GM10266 (cell line): ENCODE results near the gene RBPMS2.

Experiments used
- DNase-seq: peaks from one replicate; pipeline ENCODE4 v3.0.0; 2012; ENCODE audit errors: extremely low spot score
- TF ChIP-seq, protein P1 (sequence below): IDR thresholded peaks from 2 replicates; pipeline ENCODE4 v1.5.1; 2012; ENCODE audit warnings: mild to moderate bottlenecking, low read depth; ENCODE audit not compliant: control insufficient read depth, insufficient read depth; ENCODE audit errors: missing control alignments

RBPMS2 gene

DNA sequence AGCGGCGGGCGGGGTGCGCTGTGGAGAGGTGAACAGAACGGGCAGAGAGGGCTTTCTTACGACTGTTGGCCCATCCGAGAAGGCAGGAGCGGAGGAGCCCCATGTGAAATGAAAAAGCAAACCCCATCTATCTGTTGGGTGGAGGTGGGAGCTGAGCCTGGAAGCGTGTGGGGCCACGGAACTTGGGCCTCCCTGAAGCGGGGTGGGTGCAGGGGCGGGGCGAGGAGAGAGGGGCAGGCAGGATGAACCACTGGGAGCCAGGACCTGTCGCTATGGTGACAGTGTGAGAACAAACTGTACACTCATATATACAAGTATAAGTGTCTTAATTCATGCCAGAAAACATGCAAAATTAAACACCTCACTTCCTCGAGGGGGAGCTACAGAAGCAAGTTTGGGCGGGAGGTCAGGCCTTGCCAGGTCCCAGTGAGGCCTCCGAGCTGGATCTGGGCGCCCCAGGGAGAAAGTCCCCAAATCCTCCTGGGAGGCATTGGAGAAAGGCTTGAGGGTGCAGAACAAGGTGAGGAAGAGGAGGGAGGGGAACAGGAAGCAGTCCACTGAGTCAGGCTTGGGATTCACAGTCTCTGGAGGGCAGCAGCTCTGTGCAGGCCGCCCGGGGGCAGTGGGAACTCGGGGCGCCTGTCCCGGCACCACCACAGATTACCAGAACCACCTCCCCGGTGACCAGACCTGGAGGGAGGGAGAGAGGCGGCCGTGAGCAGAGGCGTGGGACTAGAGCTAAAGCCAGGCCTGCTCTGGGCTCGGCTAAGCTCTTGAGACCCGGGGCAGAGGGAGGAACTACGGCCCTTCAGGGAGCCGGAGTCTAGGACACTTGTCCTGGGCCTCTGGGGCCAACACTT, 34.8 kb downstream of the RBPMS2 start:
- TF ChIP-seq, protein P1, sequence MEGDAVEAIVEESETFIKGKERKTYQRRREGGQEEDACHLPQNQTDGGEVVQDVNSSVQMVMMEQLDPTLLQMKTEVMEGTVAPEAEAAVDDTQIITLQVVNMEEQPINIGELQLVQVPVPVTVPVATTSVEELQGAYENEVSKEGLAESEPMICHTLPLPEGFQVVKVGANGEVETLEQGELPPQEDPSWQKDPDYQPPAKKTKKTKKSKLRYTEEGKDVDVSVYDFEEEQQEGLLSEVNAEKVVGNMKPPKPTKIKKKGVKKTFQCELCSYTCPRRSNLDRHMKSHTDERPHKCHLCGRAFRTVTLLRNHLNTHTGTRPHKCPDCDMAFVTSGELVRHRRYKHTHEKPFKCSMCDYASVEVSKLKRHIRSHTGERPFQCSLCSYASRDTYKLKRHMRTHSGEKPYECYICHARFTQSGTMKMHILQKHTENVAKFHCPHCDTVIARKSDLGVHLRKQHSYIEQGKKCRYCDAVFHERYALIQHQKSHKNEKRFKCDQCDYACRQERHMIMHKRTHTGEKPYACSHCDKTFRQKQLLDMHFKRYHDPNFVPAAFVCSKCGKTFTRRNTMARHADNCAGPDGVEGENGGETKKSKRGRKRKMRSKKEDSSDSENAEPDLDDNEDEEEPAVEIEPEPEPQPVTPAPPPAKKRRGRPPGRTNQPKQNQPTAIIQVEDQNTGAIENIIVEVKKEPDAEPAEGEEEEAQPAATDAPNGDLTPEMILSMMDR = peak; percentile 30
- DNase-seq = no peak

DNA sequence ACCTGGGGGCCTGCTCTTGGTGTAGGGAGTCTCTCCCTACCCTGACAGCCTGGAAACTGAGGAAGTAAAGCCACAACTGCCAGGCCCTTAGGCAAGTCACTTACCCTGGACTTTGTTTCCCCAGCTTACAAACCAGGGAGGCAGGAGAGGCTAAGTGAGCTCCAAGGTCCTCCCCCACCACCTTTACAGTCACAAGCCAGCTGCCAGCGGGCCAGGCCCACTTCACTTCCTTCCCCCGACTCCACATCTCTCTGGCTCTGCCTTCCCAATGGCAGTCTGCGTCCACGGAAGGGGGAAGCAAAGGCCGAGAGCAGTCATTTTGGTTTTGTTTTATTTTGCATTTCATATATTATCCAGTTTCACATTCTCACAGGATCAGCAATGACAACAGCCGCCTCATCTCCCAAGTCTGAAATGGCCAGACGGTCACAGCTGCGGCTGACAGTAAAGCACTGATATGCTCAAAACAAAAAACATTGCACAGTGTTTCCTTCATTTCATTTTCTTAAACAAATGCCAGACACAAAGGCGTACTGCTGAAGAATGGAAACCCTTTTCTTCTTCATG, 35.7 kb downstream of the RBPMS2 start:
- DNase-seq = no peak

DNA sequence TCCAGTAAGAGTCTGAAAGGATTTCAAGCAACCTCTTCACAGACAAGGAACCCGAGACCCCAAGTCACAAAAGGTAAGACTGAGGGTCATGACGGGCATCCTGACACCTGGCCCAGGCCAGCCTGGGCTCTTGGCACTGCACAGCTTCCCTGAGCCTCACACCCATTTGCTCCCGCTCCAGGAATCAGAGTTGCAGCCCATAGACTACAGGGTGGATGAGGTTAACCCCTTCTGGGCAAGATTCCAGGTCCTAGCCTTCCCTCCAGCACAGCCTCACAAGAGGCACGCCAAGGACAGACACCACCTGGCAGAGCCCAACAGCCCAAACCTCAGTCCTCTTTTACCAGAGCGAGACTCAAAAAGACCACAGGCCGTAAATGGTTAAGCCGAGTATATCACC, 36.2 kb downstream of the RBPMS2 start:
- DNase-seq = no peak
- TF ChIP-seq, protein P1 = no peak

More for the DNA sequence above, 35.7 kb downstream of the RBPMS2 start:
- TF ChIP-seq, protein P1 = no peak

DNA sequence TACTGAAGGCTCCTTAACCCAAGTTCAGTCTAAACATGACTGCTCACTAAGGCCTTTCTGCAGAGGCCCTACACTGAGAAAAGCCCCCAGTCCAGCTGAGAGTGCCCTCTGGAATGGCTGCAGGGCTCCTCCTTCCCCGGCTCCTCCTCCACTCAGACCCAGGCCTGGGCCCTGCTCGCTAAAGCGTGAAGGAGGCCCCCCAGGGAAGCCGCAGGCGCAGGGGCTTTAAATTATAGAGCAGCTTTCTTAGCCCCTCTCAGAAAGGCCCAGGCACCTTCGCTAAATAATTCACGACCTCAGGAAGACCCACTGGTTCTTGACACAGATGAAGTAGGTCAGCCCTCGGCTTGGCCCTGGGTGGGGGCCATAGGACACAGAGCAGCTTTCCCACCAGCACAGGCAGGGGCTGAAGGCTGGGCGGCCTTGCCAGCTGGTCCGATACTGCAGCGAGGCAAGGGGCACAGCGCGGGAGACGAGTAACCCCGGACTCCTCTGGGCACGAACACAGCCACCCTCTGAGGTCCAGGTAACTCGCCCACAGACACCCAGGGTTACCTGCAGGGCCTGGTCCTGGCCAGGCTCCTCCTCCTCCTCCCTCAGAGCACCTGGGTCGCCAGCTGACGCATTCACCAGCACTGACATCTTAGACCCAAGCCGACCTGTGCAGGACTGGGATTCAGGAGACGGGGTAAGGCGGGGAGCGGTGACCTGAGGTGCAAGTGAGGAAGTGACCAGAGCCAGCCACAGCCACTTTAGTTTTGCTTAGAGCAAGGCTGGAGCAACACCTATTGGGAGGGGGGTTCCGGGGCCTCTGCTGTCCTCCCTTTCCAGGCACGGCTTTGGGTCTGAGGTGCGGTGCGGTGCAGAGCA, 36.9 kb downstream of the RBPMS2 start:
- DNase-seq = no peak
- TF ChIP-seq, protein P1 = no peak

DNA sequence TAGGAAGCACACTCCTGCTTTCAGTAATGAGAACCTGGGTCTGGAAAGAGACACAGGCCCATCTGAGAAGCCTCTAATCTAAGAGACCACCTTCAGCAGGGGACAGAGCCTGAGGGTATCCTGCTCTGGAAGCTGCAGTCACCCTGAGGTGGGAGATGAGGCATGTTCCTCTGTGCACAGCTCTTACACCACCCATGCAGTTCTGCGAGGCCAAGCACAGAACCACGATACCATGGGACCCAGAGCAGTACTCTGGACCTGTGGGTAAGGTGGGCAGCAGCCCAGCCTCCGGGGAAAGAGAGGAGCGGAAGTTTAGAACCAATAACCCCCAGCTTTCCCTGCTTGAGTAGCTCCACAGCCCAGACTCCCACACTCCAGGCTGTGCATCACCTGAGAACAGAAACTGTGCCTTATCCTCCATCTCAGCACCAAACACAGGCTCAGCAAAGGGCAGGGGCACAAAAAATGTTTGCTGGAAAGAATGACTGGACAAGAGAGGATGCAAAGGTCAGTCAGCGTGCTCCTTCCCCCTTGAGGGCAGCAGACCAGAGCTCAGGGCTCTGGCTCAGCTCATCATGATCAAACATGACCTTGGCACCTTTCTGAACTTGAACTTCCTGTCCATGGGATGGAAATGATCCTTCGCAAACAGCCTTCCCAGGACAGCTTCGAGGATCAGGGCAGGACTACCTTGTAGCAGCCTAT, 43.1 kb downstream of the RBPMS2 start:
- TF ChIP-seq, protein P1 = no peak
- no peak for DNase-seq

DNA sequence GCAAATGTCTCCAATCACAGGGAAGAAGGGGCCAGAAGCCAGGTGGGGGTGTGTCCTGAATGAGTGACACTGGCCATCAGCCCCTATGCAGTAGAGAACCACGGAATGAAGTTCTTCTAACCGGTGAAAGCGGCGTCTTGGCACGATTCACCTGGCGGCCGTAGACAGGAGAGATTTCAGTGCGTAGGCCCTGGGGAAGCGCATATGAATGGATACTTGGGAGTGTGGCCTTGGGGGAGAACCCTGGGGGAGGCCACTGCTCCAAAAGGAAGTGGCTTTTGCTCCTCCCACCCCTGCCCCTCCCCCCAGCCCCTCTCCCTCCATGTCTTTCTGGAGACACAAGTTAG, 43.6 kb downstream of the RBPMS2 start:
- TF ChIP-seq, protein P1 = no peak
- DNase-seq = no peak
